GM12878 (cell line): ENCODE results near the gene CAST.

Source experiments
- CTCF ChIP-seq, 3 experiments: IDR thresholded peaks in 2 of 3; conservative IDR thresholded peaks in 1 of 3; 2 replicates each; pipeline ENCODE4 v1.5.1; 2011; ENCODE audit warnings: low read depth in 3 of 3, low read length in 3 of 3, mild to moderate bottlenecking in 3 of 3, control low read depth in 2 of 3, moderate library complexity in 2 of 3, inconsistent platforms in 1 of 3, mixed read lengths in 1 of 3; ENCODE audit not compliant: control insufficient read depth in 2 of 3, insufficient read depth in 1 of 3; ENCODE audit errors: extremely low read depth in 1 of 3
- MAX ChIP-seq: IDR thresholded peaks from 2 replicates; pipeline ENCODE4 v1.6.1; 2012; ENCODE audit warnings: low read depth, low read length, improper control_type of control experiment
- POLR2A ChIP-seq: IDR thresholded peaks from 2 replicates; pipeline ENCODE4 v1.6.1; 2011; ENCODE audit warnings: low read depth, mild to moderate bottlenecking, low read length

- TF ChIP-seq MAX (no peak), CTCF (IDR thresholded peaks at IDR 0.05 in 2 of 3, conservative IDR thresholded peaks at IDR 0.05 in 1 of 3; ENCODE audit: control insufficient read depth in 2 of 3, extremely low read depth in 1 of 3, insufficient read depth in 1 of 3, low read depth in 3 of 3, low read length in 3 of 3) (no peak), POLR2A (no peak)
These were observed 96.4 kb downstream of the CAST start for GRCh38 chr5:96758621-96759020.
